WERI-Rb-1 (cell line): ENCODE results near the gene GJA10.
"Not testable (repeated sequence)": the region's sequence is repeated elsewhere in the genome, so short reads cannot be mapped to it uniquely, and the experiment has no call there.

Experiments used
- DNase-seq: peaks from one replicate; pipeline ENCODE4 v3.0.0-alpha.2; 2020
- H3K27ac ChIP-seq: fragments of 250-450 bp; sonication (Bioruptor Pico); 2 replicates; pipeline ENCODE4 v1.5.1; 2020; ENCODE audit warnings: mild to moderate bottlenecking, moderate library complexity
- H3K27me3 ChIP-seq: fragments of 250-450 bp; sonication (Bioruptor Pico); 2 replicates; pipeline ENCODE4 v1.5.1; 2021; ENCODE audit warnings: mild to moderate bottlenecking, low read depth, moderate library complexity; ENCODE audit not compliant: insufficient read depth, severe bottlenecking
- H3K36me3 ChIP-seq: fragments of 250-450 bp; sonication (Bioruptor Pico); 2 replicates; pipeline ENCODE4 v1.5.1; 2020; ENCODE audit warnings: mild to moderate bottlenecking, moderate library complexity
- H3K4me3 ChIP-seq: 2 replicates; pipeline ENCODE4 v1.5.1; 2011; ENCODE audit warnings: low read depth, mild to moderate bottlenecking, control low read depth, low read length
- H3K9me3 ChIP-seq: fragments of 250-450 bp; sonication (Bioruptor Pico); 2 replicates; pipeline ENCODE4 v1.5.1; 2021; ENCODE audit warnings: mild to moderate bottlenecking, moderate library complexity; ENCODE audit not compliant: severe bottlenecking
- CTCF ChIP-seq: IDR thresholded peaks from 2 replicates; pipeline ENCODE4 v1.5.1; 2011; ENCODE audit warnings: low read depth, mild to moderate bottlenecking, control low read depth, inconsistent platforms, low read length

The GJA10 gene

GRCh38 chr6:89887452-89888137, 6.7 kb upstream of the GJA10 start:
- Histone ChIP-seq H3K27me3 (no peaks in the 10 kb centered on the region), H3K9me3 (no peaks in the 10 kb centered on the region), H3K4me3 (no peak overlapping the region), H3K27ac (no peak overlapping the region), H3K36me3 (no peaks in the 10 kb centered on the region)
- no peak for TF ChIP-seq CTCF
- DNase-seq, result no peak

- Histone ChIP-seq H3K27me3 (no peaks in the 10 kb centered on the region), H3K4me3 (no peak overlapping the region), H3K36me3 (no peaks in the 10 kb centered on the region), H3K27ac (no peak overlapping the region), H3K9me3 (no peaks in the 10 kb centered on the region)
- no peak for TF ChIP-seq CTCF
- DNase-seq, result no peak
Measured at GRCh38 chr6:89888138-89888514, 6.1 kb upstream of the GJA10 start.

GRCh38 chr6:89888871-89889270, 5.4 kb upstream of the GJA10 start:
- Histone ChIP-seq H3K36me3 (no peaks in the 10 kb centered on the region), H3K4me3 (no peak overlapping the region), H3K9me3 (no peaks in the 10 kb centered on the region), H3K27ac (no peak overlapping the region), H3K27me3 (no peaks in the 10 kb centered on the region)
- no peak for DNase-seq
- TF ChIP-seq CTCF, result no peak

- H3K9me3 ChIP-seq, H3K36me3 ChIP-seq, H3K27me3 ChIP-seq: not testable (repeated sequence)
- DNase-seq, result peak; percentile 38
- peak overlapping the region; percentile 27 for H3K4me3 ChIP-seq
- H3K27ac ChIP-seq, result peak overlapping the region; percentile 33; the same call in 1 of the 2 replicates
Measured at GRCh38 chr6:89890845-89891528, 3.3 kb upstream of the GJA10 start.

- not testable (repeated sequence) for DNase-seq, H3K9me3 ChIP-seq, H3K36me3 ChIP-seq, H3K4me3 ChIP-seq, H3K27ac ChIP-seq, H3K27me3 ChIP-seq
Measured at GRCh38 chr6:89892577-89892976, 1.7 kb upstream of the GJA10 start.

GRCh38 chr6:89895276-89895874, 1.1 kb downstream of the GJA10 start:
- Histone ChIP-seq H3K27ac (no peak overlapping the region), H3K9me3 (no peaks in the 10 kb centered on the region), H3K27me3 (no peaks in the 10 kb centered on the region), H3K4me3 (no peak overlapping the region), H3K36me3 (no peaks in the 10 kb centered on the region)
- no peak for DNase-seq
- no peak for TF ChIP-seq CTCF

- not testable (repeated sequence) for H3K36me3 ChIP-seq, H3K9me3 ChIP-seq, H3K4me3 ChIP-seq, H3K27me3 ChIP-seq, H3K27ac ChIP-seq
- peak; percentile 55 for DNase-seq
Measured at GRCh38 chr6:89910001-89910901, 16.0 kb downstream of the GJA10 start.
